Measurements from ENCODE around the gene NDE1.

NDE1 gene

DNA sequence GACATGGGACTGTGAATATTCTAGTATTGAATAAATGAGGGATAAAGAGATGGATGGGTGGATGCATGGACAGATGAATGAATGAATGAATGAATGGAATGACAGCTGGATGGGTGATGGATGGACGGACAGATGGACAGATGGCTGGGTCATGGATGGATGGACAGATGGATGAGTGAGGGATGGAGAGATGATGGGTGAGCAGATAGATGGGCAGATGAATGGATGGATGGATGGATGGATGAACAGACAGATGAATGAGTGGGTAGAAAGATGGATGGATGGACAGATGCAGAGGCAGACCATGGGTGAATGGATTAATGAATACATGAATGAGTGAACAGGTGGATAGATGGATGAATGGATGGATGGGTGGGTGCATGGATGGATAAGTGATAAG lies 110.1 kb downstream of the NDE1 start:
- TF ChIP-seq CTCF (IDR thresholded peaks at IDR 0.05; ENCODE audit: low read depth, low read length): no peak

DNA sequence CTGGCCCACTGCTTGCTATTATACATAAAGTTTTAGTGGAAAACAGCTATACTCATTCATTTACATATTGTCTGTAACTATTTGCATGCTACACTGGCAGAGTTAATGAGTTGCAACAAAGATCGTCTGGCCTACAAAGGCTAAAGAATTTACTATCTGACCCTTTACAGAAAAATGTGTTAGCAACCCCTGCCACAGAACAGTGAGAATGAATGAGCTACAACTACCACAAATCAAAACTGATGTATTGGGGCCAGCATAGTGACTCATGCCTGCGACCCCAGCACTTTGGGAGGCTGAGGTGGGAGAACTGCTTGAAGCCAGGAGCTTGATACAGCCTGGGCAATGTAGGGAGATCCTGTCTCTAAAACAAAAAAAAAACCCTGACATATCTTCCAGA lies 114.1 kb downstream of the NDE1 start:
- no peak for TF ChIP-seq CTCF (IDR thresholded peaks at IDR 0.05; ENCODE audit: low read depth, low read length)
- no peak overlapping the region for H3K4me3 ChIP-seq (replicated peaks in 1 of 2; ENCODE audit: low read depth in 2 of 2, low read length in 2 of 2)
- no peak for DNase-seq (ENCODE audit: low read depth in 2 of 2)

More for the DNA sequence above, 110.1 kb downstream of the NDE1 start:
- DNase-seq (ENCODE audit: low read depth in 2 of 2): no peak
- H3K4me3 ChIP-seq (replicated peaks in 1 of 2; ENCODE audit: low read depth in 2 of 2, low read length in 2 of 2): no peak overlapping the region

DNA sequence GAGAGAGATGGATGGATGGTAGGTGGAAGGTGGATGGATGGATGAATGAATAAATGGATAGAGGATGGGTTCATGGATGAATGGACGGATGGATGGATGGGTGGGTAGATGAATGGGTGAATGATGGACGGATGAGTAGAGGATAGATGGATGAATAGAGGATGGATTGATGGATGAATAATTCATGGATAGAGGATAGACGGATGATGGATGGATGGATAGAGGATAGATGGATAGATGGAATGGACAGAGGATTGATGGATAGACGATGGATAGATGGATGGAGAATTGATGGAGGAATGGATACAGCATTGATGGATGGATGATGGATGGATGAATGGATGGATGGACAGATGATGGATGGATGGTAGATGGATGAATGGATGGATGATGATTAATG lies 115.1 kb downstream of the NDE1 start:
- no peak for TF ChIP-seq CTCF (IDR thresholded peaks at IDR 0.05; ENCODE audit: low read depth, low read length)
- H3K4me3 ChIP-seq (replicated peaks in 1 of 2; ENCODE audit: low read depth in 2 of 2, low read length in 2 of 2): no peak overlapping the region
- DNase-seq (ENCODE audit: low read depth in 2 of 2): no peak

DNA sequence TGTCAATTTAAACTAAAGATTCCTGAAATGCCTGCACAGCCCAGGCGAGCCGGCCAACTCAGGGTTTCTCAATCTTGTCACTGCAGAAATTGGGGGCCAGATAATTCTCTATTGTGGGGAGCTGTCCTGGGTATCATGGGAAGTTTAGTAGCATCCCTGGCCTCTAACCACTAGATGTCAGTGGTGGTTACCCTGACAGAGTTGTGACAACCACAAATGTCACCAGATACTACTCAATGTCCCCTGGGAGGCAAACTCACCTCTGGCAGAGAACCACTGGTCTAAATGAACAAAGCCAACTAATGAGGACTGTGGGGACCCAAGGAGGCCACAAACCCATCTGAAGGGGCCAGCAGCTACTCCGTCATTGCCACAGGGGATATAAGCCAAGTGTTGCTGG lies 115.8 kb downstream of the NDE1 start:
- H3K4me3 ChIP-seq (replicated peaks in 1 of 2; ENCODE audit: low read depth in 2 of 2, low read length in 2 of 2): no peak overlapping the region
- peak; percentile 42 to 59 for DNase-seq (ENCODE audit: low read depth in 2 of 2)
- TF ChIP-seq CTCF (IDR thresholded peaks at IDR 0.05; ENCODE audit: low read depth, low read length): peak; percentile 75

- no peak overlapping the region for H3K4me3 ChIP-seq (replicated peaks in 1 of 2; ENCODE audit: low read depth in 2 of 2, low read length in 2 of 2)
- TF ChIP-seq CTCF (IDR thresholded peaks at IDR 0.05; ENCODE audit: low read depth, low read length): no peak
- DNase-seq (ENCODE audit: low read depth in 2 of 2): no peak
These were observed 116.9 kb downstream of the NDE1 start for GRCh38 chr16:15766918-15767317.

DNA sequence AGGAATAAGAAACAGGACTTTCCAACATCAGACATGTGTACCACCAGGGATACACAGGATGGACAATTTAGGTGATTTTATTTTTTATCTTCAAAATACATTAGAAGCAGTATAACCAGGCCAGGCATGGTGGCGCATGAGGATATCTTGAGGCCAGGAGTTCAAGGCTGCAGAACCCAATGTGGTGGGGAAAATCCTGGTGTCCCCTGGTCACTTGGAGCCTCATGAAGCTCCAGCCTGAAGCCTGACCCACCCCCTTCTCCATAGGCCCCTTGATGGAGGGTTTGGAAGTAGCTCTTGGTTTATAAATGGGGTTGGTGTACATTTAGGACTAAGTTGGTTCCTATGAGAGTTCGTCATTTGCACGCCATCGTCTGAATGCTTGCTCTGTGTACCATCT lies 118.2 kb downstream of the NDE1 start:
- TF ChIP-seq CTCF (IDR thresholded peaks at IDR 0.05; ENCODE audit: low read depth, low read length): no peak
- no peak for DNase-seq (ENCODE audit: low read depth in 2 of 2)
- no peak overlapping the region for H3K4me3 ChIP-seq (replicated peaks in 1 of 2; ENCODE audit: low read depth in 2 of 2, low read length in 2 of 2)

- TF ChIP-seq CTCF (IDR thresholded peaks at IDR 0.05; ENCODE audit: low read depth, low read length): no peak
- no peak overlapping the region for H3K4me3 ChIP-seq (replicated peaks in 1 of 2; ENCODE audit: low read depth in 2 of 2, low read length in 2 of 2)
- DNase-seq (ENCODE audit: low read depth in 2 of 2): no peak
These were observed 119.2 kb downstream of the NDE1 start for GRCh38 chr16:15769239-15769638.

Measured in cardiac fibroblast (primary cell).